ENCODE results near the gene TRIO. TPM values are rescaled to one million over a fixed set of nuclear protein-coding genes. Genes with fewer than 3 reads are reported as not detected.

Gene TRIO
- total RNA-seq, 4 donors from 2014 or later, result 67.4 to 103 (median 94.7) TPM

DNA sequence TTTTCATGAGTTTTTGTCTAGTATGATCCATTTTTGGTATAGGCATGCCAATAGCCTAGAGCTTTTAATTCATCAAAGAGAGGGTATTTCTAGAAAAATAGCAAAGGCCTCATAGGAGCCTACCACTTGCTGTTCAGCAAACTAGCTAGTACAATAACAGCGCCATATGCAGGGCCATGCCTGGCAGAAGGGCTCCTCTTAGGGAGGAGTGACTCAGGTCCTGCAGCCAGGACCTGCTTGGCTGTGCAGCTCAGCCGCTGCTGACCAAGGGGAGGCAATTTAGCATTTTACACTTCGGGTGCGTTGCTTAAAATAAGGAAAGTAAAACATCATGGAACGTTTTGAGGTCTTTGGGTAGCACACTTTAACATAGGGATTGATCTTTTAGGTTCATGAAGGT, 100.6 kb downstream of the TRIO start:
- TF ChIP-seq, protein P1, sequence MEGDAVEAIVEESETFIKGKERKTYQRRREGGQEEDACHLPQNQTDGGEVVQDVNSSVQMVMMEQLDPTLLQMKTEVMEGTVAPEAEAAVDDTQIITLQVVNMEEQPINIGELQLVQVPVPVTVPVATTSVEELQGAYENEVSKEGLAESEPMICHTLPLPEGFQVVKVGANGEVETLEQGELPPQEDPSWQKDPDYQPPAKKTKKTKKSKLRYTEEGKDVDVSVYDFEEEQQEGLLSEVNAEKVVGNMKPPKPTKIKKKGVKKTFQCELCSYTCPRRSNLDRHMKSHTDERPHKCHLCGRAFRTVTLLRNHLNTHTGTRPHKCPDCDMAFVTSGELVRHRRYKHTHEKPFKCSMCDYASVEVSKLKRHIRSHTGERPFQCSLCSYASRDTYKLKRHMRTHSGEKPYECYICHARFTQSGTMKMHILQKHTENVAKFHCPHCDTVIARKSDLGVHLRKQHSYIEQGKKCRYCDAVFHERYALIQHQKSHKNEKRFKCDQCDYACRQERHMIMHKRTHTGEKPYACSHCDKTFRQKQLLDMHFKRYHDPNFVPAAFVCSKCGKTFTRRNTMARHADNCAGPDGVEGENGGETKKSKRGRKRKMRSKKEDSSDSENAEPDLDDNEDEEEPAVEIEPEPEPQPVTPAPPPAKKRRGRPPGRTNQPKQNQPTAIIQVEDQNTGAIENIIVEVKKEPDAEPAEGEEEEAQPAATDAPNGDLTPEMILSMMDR (IDR thresholded peaks at IDR 0.05), result no peak
- TF ChIP-seq POLR2A (IDR thresholded peaks at IDR 0.05), result no peak
- 92 to 93% methylated on average over 5 of the region's 5 CpGs for WGBS, 2 donors
- H3K36me3 ChIP-seq, result no peaks in the 10 kb centered on the region
- no peak overlapping the region for H3K4me3 ChIP-seq (replicated peaks in 1 of 3)
- intact Hi-C loops (cut with DNase I), result no loop called here
- no peak for DNase-seq
- no peaks in the 10 kb centered on the region for H3K27me3 ChIP-seq
- no peak overlapping the region for H3K27ac ChIP-seq
- H3K9me3 ChIP-seq, result no peaks in the 10 kb centered on the region
- H3K4me1 ChIP-seq, result no peaks in the 10 kb centered on the region

- intact Hi-C loops (cut with DNase I), result no loop called here
- no peak for DNase-seq
- H3K36me3 ChIP-seq, result no peaks in the 10 kb centered on the region
- 89 to 90% methylated on average over 6 of the region's 6 CpGs for WGBS, 2 donors
- H3K9me3 ChIP-seq, result no peaks in the 10 kb centered on the region
- TF ChIP-seq, protein P1 (IDR thresholded peaks at IDR 0.05), result no peak
- no peak for TF ChIP-seq POLR2A (IDR thresholded peaks at IDR 0.05)
- no peaks in the 10 kb centered on the region for H3K4me1 ChIP-seq
- no peak overlapping the region for H3K4me3 ChIP-seq (replicated peaks in 1 of 3)
- H3K27ac ChIP-seq, result no peak overlapping the region
- H3K27me3 ChIP-seq, result no peaks in the 10 kb centered on the region
Observed at GRCh38 chr5:14244721-14245120, 101.6 kb downstream of the TRIO start.

GRCh38 chr5:14245132-14245925, 102.2 kb downstream of the TRIO start:
- intact Hi-C loops (cut with DNase I), result no loop called here
- no peak for TF ChIP-seq POLR2A (IDR thresholded peaks at IDR 0.05)
- TF ChIP-seq, protein P1 (IDR thresholded peaks at IDR 0.05), result no peak
- H3K4me1 ChIP-seq, result peaks cover 0 to 4% of the 10 kb centered on the region in 2 donors
- H3K36me3 ChIP-seq, result no peaks in the 10 kb centered on the region
- H3K27me3 ChIP-seq, result no peaks in the 10 kb centered on the region
- WGBS, 2 donors, result 81 to 85% methylated on average over 13 of the region's 13 CpGs
- no peaks in the 10 kb centered on the region for H3K9me3 ChIP-seq
- H3K4me3 ChIP-seq (replicated peaks in 1 of 3), result no peak overlapping the region
- no peak for DNase-seq
- H3K27ac ChIP-seq, result no peak overlapping the region

GRCh38 chr5:14246350-14247053, 103.4 kb downstream of the TRIO start:
- Histone ChIP-seq H3K9me3 (no peaks in the 10 kb centered on the region), H3K27ac (no peak overlapping the region), H3K4me1 (peaks cover 0 to 11% of the 10 kb centered on the region in 2 donors), H3K4me3 (replicated peaks in 1 of 3) (no peak overlapping the region), H3K36me3 (no peaks in the 10 kb centered on the region), H3K27me3 (no peaks in the 10 kb centered on the region)
- no peak for DNase-seq
- intact Hi-C loops (cut with DNase I), result no loop called here
- 89 to 95% methylated on average over 9 of the region's 9 CpGs for WGBS, 2 donors
- TF ChIP-seq, protein P1 (IDR thresholded peaks at IDR 0.05), result no peak
- TF ChIP-seq POLR2A (IDR thresholded peaks at IDR 0.05), result no peak

- no peaks in the 10 kb centered on the region for H3K27me3 ChIP-seq
- WGBS, 2 donors, result 62 to 64% methylated on average over 4 of the region's 4 CpGs
- no peak for DNase-seq
- peaks cover 0 to 11% of the 10 kb centered on the region in 2 donors for H3K4me1 ChIP-seq
- H3K36me3 ChIP-seq, result no peaks in the 10 kb centered on the region
- no peak overlapping the region for H3K27ac ChIP-seq
- H3K4me3 ChIP-seq (replicated peaks in 1 of 3), result no peak overlapping the region
- intact Hi-C loops (cut with DNase I), result no loop called here
- TF ChIP-seq POLR2A (IDR thresholded peaks at IDR 0.05), result no peak
- TF ChIP-seq, protein P1 (IDR thresholded peaks at IDR 0.05), result no peak
- H3K9me3 ChIP-seq, result no peaks in the 10 kb centered on the region
Observed at GRCh38 chr5:14247054-14247386, 103.9 kb downstream of the TRIO start.
